Fibroblast of the aortic adventitia (primary cell): Measurements from ENCODE around the gene TCF12. TPM values are rescaled to one million over a fixed set of nuclear protein-coding genes. Genes with fewer than 3 reads are reported as not detected.

ENCODE experiments used
- DNase-seq: peaks from one replicate; pipeline ENCODE4 v3.0.0-alpha.2; 2010; ENCODE audit warnings: low read depth
- H3K4me3 ChIP-seq: 2 replicates; pipeline ENCODE4 v1.5.1; 2011; ENCODE audit warnings: low read depth, mild to moderate bottlenecking, control low read depth, low read length, moderate library complexity
- CTCF ChIP-seq: IDR thresholded peaks from 2 replicates; pipeline ENCODE4 v1.5.1; 2011; ENCODE audit warnings: mild to moderate bottlenecking, low read length, control low read depth, inconsistent platforms; ENCODE audit not compliant: insufficient read depth
- total RNA-seq: library from RNA; depleted of rRNA; stranded (reverse); fragments of >200 nt; gene quantifications from 2 replicates; pipeline ENCODE4 v1.2.3, GENCODE V29; 2012; ENCODE audit warnings: low replicate concordance

Gene TCF12
- total RNA-seq, 1 donor, result 89.2 TPM

GRCh38 chr15:57305009-57305408, 386.6 kb downstream of the TCF12 start:
- no peak for DNase-seq
- TF ChIP-seq CTCF, result no peak
- H3K4me3 ChIP-seq, result no peak overlapping the region

GRCh38 chr15:57306161-57306943, 387.9 kb downstream of the TCF12 start:
- peak; percentile 63 for DNase-seq
- H3K4me3 ChIP-seq, result peak overlapping the region; percentile 63
- peak; percentile 89 for TF ChIP-seq CTCF

- TF ChIP-seq CTCF, result no peak
- no peak for DNase-seq
- peak overlapping the region; percentile 63 for H3K4me3 ChIP-seq
Measured at GRCh38 chr15:57306944-57307411, 388.5 kb downstream of the TCF12 start.

- TF ChIP-seq CTCF, result no peak
Measured at GRCh38 chr15:57307527-57308169, 389.2 kb downstream of the TCF12 start.

GRCh38 chr15:57308170-57308545, 389.7 kb downstream of the TCF12 start:
- H3K4me3 ChIP-seq, result no peak overlapping the region
- no peak for TF ChIP-seq CTCF
- no peak for DNase-seq

More at GRCh38 chr15:57307527-57308169, 389.2 kb downstream of the TCF12 start:
- DNase-seq, result no peak
- no peak overlapping the region for H3K4me3 ChIP-seq

- TF ChIP-seq CTCF, result no peak
- no peak for DNase-seq
- H3K4me3 ChIP-seq, result no peak overlapping the region
Measured at GRCh38 chr15:57309856-57310760, 391.7 kb downstream of the TCF12 start.
